Measurements from ENCODE around the gene GNPTG. TPM values are rescaled to one million over a fixed set of nuclear protein-coding genes. Genes with fewer than 3 reads are reported as not detected.

Gene GNPTG
- polyA plus RNA-seq, 1 experiment: 113 TPM

DNA sequence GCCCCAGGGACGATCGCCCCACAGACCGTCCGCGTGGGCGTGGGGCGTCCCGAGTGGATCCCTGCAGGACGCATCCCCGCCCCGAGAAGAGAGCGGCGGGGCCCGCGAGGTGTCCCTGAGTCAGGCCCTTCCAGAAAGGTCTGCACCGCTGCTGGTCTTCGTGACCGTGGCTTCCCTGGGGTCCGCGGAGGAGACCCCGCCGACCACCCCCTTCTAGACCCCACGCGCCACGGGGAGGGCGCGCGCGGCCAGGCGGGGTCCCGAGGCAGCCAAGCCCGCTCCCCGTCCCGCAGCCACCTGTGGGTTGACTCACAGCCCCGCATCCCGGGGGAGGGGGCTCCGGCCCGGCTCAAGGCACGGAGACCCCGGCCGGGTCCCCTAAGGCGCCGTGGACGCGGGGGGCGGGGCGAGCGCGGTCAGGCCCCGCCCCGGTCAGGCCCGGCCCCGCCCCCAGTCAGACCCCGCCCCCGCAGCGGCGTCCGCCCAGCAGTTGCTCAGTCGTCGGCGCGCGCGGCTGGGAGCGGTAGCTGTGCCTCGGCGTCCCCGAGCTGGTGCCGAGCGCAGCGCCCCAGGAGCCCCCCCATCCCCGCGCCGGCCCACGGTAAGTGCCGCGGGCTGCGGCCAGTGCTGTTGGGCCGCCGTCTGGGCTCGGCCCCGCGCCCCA lies 18.4 kb upstream of the GNPTG start, which contains the start of gene BAIAP3:
TSS of gene BAIAP3 (plus strand) at position 497 of the 664 bp plus-strand sequence. CDS start 4,905 bp downstream, outside the sequence.
- no peak for DNase-seq (ENCODE audit: low read depth)
- ChIA-PET POLR2A (no interaction called here), CTCF (interaction anchor here (0.6 to 1.6 kb wide), 3 partner anchors 21 to 1098 kb away, joined by 3 to 7 read pairs (median 3); no protein-coding TSS in a partner anchor)
- TF ChIP-seq, protein P1, sequence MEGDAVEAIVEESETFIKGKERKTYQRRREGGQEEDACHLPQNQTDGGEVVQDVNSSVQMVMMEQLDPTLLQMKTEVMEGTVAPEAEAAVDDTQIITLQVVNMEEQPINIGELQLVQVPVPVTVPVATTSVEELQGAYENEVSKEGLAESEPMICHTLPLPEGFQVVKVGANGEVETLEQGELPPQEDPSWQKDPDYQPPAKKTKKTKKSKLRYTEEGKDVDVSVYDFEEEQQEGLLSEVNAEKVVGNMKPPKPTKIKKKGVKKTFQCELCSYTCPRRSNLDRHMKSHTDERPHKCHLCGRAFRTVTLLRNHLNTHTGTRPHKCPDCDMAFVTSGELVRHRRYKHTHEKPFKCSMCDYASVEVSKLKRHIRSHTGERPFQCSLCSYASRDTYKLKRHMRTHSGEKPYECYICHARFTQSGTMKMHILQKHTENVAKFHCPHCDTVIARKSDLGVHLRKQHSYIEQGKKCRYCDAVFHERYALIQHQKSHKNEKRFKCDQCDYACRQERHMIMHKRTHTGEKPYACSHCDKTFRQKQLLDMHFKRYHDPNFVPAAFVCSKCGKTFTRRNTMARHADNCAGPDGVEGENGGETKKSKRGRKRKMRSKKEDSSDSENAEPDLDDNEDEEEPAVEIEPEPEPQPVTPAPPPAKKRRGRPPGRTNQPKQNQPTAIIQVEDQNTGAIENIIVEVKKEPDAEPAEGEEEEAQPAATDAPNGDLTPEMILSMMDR (IDR thresholded peaks at IDR 0.05; ENCODE audit: insufficient read depth, low read depth, low read length): no peak
- H3K36me3 ChIP-seq (ENCODE audit: control insufficient read depth, insufficient read depth, low read length): no peaks in the 10 kb centered on the region
- peak within 1 kb of the TSS; percentile 24 for H3K4me3 ChIP-seq (ENCODE audit: low read depth, low read length)
- H3K27me3 ChIP-seq (ENCODE audit: control insufficient read depth, insufficient read depth, low read length): peaks cover 31% of the 10 kb centered on the region

DNA sequence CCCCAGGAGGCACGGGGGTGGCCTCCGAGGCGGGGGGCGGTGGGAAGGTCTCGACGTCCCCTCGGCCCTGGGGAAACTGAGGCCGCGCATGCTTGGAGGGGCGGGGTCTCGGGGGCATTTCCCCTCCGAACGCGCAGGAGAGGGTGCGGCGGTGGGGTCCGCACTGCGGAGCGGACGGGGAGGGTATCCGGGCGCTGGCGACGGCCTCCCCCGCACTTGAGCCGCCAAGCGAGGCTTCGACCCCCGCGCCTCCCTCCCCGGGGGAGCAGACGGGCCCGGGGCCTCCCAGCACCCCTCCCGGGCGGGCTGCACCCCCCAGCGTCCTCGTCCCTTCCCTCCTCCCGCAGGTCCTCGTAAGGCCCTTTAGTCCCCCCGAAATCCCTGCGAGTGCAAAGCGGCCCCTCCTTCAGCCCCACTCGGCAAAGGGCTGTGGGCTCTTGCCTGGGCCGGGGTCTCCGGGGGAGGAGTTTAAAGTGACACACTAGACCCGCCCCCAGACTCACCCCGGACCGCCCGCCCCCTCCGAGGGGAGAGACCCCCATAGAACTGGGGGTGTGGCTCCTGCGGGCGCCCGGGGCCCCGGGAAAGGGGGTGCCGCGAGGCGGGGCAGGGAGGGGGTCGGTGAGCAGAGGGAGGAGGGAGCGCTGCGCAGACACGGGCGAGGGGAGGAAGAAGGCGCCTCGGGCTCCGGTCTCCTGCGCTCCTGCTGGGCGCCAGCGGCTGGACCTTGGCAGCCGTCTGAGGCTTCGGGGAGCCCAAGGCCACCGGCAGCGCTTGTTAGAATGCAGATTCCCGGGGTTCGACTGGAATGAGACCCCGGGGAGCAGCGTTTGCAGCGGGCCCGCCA lies 17.7 kb upstream of the GNPTG start:
- TF ChIP-seq, protein P1 (IDR thresholded peaks at IDR 0.05; ENCODE audit: insufficient read depth, low read depth, low read length): no peak
- POLR2A ChIA-PET: no interaction called here
- peak overlapping the region; percentile 24 for H3K4me3 ChIP-seq (ENCODE audit: low read depth, low read length)
- CTCF ChIA-PET: interaction anchor here (0.6 kb wide), 1 partner anchor 1098 kb away, joined by 3 read pairs; no protein-coding TSS in a partner anchor
- no peak for DNase-seq (ENCODE audit: low read depth)
- no peaks in the 10 kb centered on the region for H3K36me3 ChIP-seq (ENCODE audit: control insufficient read depth, insufficient read depth, low read length)
- H3K27me3 ChIP-seq (ENCODE audit: control insufficient read depth, insufficient read depth, low read length): peaks cover 31% of the 10 kb centered on the region

DNA sequence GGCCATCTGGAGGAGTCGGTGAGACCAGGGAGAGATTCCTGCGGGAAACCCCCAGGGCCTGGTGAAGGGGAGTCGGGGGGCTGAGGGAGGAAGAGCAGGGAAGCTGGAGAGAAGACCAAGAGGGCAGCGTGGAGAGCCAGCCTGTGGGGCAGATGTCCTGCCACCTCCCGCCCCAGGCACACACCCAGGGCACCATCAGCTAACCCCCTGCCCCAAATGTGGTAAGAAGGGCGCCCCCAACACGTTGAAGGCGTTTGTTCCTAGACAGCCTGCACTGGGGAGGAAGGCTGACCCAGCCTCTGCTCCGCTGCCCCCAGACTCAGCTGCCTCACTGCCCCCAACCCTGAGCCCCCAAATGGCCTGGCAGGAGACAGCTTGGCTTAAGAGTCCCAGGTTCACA lies 17.0 kb upstream of the GNPTG start:
- ChIA-PET CTCF (no interaction called here), POLR2A (no interaction called here)
- peaks cover 31% of the 10 kb centered on the region for H3K27me3 ChIP-seq (ENCODE audit: control insufficient read depth, insufficient read depth, low read length)
- no peak overlapping the region for H3K4me3 ChIP-seq (ENCODE audit: low read depth, low read length)
- DNase-seq (ENCODE audit: low read depth): no peak
- H3K36me3 ChIP-seq (ENCODE audit: control insufficient read depth, insufficient read depth, low read length): no peaks in the 10 kb centered on the region
- TF ChIP-seq, protein P1 (IDR thresholded peaks at IDR 0.05; ENCODE audit: insufficient read depth, low read depth, low read length): no peak

DNA sequence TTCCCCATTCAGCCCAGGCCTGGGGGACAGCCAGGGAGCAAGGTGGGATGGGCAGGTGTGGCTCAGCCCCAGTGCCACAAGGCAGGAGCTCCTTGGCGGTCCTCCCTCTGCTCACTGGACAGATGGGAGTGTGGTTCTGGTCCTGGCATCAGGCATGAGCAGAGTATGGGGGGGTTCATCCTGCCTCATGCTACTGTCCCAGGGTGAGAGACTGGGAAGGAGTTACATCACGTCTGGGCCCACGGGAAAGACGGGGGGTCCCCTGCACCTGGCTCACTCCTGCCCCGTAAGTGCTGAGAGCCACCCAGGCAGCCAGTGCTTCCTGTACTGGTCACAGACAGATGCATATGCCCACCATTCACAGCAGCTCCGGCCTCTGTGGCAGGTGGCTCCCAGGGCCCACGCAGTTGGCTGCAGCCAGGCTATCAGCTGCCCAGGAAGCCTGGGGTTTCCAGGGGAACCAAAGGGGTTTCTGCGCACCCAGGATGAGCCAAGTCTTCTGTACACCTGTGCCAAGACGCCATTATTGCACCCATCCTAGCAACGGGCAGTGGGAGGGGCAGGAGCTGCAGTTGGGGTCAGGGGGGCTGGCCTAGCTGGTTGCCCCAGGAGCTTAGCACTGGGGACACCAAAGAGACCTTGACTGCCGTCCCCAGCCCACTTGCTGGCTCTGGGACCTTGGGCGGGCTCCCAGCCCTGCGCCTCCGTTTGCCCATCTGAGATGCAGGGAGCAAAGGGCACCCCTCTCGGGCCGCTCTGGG lies 16.3 kb upstream of the GNPTG start:
- CTCF ChIA-PET: interaction anchor here (1.1 kb wide), 1 partner anchor 34 kb away, joined by 3 read pairs; no protein-coding TSS in a partner anchor
- TF ChIP-seq, protein P1 (IDR thresholded peaks at IDR 0.05; ENCODE audit: insufficient read depth, low read depth, low read length): no peak
- no peaks in the 10 kb centered on the region for H3K36me3 ChIP-seq (ENCODE audit: control insufficient read depth, insufficient read depth, low read length)
- POLR2A ChIA-PET: no interaction called here
- DNase-seq (ENCODE audit: low read depth): no peak
- H3K27me3 ChIP-seq (ENCODE audit: control insufficient read depth, insufficient read depth, low read length): peaks cover 31% of the 10 kb centered on the region
- H3K4me3 ChIP-seq (ENCODE audit: low read depth, low read length): no peak overlapping the region

All from BJ (cell line).